Measurements from ENCODE around the gene FOXF2.

Gene FOXF2

GRCh38 chr6:1378065-1379016 lies 11.0 kb upstream of the FOXF2 start:
- DNase-seq (ENCODE audit: low spot score): no peak

- no peak for DNase-seq (ENCODE audit: low spot score)
These were observed 10.2 kb upstream of the FOXF2 start for GRCh38 chr6:1379017-1379787.

- no peak for DNase-seq (ENCODE audit: low spot score)
These were observed 9.6 kb upstream of the FOXF2 start for GRCh38 chr6:1379788-1380147.

- DNase-seq (ENCODE audit: low spot score): no peak
These were observed 8.6 kb upstream of the FOXF2 start for GRCh38 chr6:1380625-1381427.

GRCh38 chr6:1381481-1382330 lies 7.7 kb upstream of the FOXF2 start:
- no peak for DNase-seq (ENCODE audit: low spot score)

- DNase-seq (ENCODE audit: low spot score): no peak
These were observed 7.0 kb upstream of the FOXF2 start for GRCh38 chr6:1382331-1382882.

GRCh38 chr6:1382883-1383728 lies 6.3 kb upstream of the FOXF2 start:
- no peak for DNase-seq (ENCODE audit: low spot score)

- no peak for DNase-seq (ENCODE audit: low spot score)
These were observed 5.4 kb upstream of the FOXF2 start for GRCh38 chr6:1383729-1384548.

- DNase-seq (ENCODE audit: low spot score): no peak
These were observed 4.7 kb upstream of the FOXF2 start for GRCh38 chr6:1384549-1385128.

- DNase-seq (ENCODE audit: low spot score): no peak
These were observed 4.0 kb upstream of the FOXF2 start for GRCh38 chr6:1385129-1386037.

GRCh38 chr6:1386038-1386709 lies 3.2 kb upstream of the FOXF2 start:
- DNase-seq (ENCODE audit: low spot score): no peak

GRCh38 chr6:1387538-1387875 lies 1.9 kb upstream of the FOXF2 start:
- DNase-seq (ENCODE audit: low spot score): no peak

- DNase-seq (ENCODE audit: low spot score): peak; percentile 9
These were observed 1.3 kb upstream of the FOXF2 start for GRCh38 chr6:1387876-1388629.

GRCh38 chr6:1388630-1389368 lies 577 bp upstream of the FOXF2 start:
- DNase-seq (ENCODE audit: low spot score): no peak

Measured in SK-N-DZ (cell line).